Caco-2 (cell line): ENCODE results near the gene ZCCHC10. TPM values are rescaled to one million over a fixed set of nuclear protein-coding genes. Genes with fewer than 3 reads are reported as not detected.

ENCODE experiments used
- BruUV-seq: library from RNA; stranded (reverse); fragments of 400-500 nt; replicated peaks from 2 replicates; lab custom pipeline; 2021; lab: Mats Ljungman, UMichigan
- CTCF ChIA-PET: fragments of 300-600 bp; sonication (Branson Sonifier 250); formaldehyde crosslinking; loops from one replicate; lab custom pipeline; 2022; ENCODE audit warnings: antibody characterized with exemption; lab: Charles Lee
- POLR2A ChIA-PET: fragments of 300-600 bp; sonication (Branson Sonifier 250); formaldehyde crosslinking; loops from one replicate; lab custom pipeline; 2022; ENCODE audit warnings: antibody characterized with exemption; lab: Charles Lee
- DNase-seq, 2 experiments: peaks; one replicate each; pipeline versions ENCODE4 v3.0.0 to v3.0.0-alpha.2; 2020 to 2022
- H3K27me3 ChIP-seq: replicated peaks from 2 replicates; pipeline ENCODE4 v1.6.0; 2011; ENCODE audit warnings: low read length; ENCODE audit not compliant: control insufficient read depth, insufficient read depth
- H3K36me3 ChIP-seq: 2 replicates; pipeline ENCODE4 v1.5.1; 2011; ENCODE audit warnings: low read length; ENCODE audit not compliant: control insufficient read depth, insufficient read depth
- H3K4me1 ChIP-seq: fragments of 250-450 bp; sonication (Bioruptor Pico); 2 replicates; pipeline ENCODE4 v1.5.1; 2020; ENCODE audit warnings: mild to moderate bottlenecking
- H3K4me3 ChIP-seq: 2 replicates; pipeline ENCODE4 v1.5.1; 2011; ENCODE audit warnings: low read depth, mild to moderate bottlenecking, control low read depth, low read length
- H3K9me3 ChIP-seq: fragments of 250-450 bp; sonication (Bioruptor Pico); 2 replicates; pipeline ENCODE4 v1.5.1; 2020; ENCODE audit warnings: mild to moderate bottlenecking, moderate library complexity
- H3K27ac Mint-ChIP-seq: one replicate; pipeline ENCODE4 v1.8.0; 2022; ENCODE audit warnings: mixed read lengths; ENCODE audit not compliant: unreplicated experiment
- H3K27me3 Mint-ChIP-seq: one replicate; pipeline ENCODE4 v1.8.0; 2022; ENCODE audit warnings: mixed read lengths; ENCODE audit not compliant: insufficient read depth, unreplicated experiment
- H3K36me3 Mint-ChIP-seq: one replicate; pipeline ENCODE4 v1.8.0; 2022; ENCODE audit warnings: mild to moderate bottlenecking, mixed read lengths; ENCODE audit not compliant: insufficient read depth, unreplicated experiment
- H3K4me1 Mint-ChIP-seq: one replicate; pipeline ENCODE4 v1.8.0; 2022; ENCODE audit warnings: low read depth, mixed read lengths; ENCODE audit not compliant: unreplicated experiment
- H3K4me3 Mint-ChIP-seq: one replicate; pipeline ENCODE4 v1.8.0; 2022; ENCODE audit warnings: mild to moderate bottlenecking, moderate library complexity, mixed read lengths; ENCODE audit not compliant: unreplicated experiment
- H3K9me3 Mint-ChIP-seq: one replicate; pipeline ENCODE4 v1.8.0; 2022; ENCODE audit warnings: mixed read lengths; ENCODE audit not compliant: unreplicated experiment
- intact Hi-C: fragments of 100-400 bp; cut with micrococcal nuclease; formaldehyde crosslinking; loops from one replicate; pipeline ENCODE4 v1.10.0; 2022; ENCODE audit not compliant: unreplicated experiment
- total RNA-seq: library from RNA; stranded (reverse); gene quantifications from 2 replicates; pipeline ENCODE4 v1.2.3, GENCODE V29; 2022
- TF ChIP-seq, protein P1 (sequence below), 2 experiments: fragments of 200-600 bp in 1 of 2; IDR thresholded peaks; 1 replicate in 1 of 2; 2 replicates in 1 of 2; pipeline versions ENCODE4 v1.5.1 to v1.8.0; 2011 to 2022; ENCODE audit warnings: antibody characterized with exemption in 1 of 2, control low read depth in 1 of 2, inconsistent platforms in 1 of 2, low read depth in 1 of 2, low read length in 1 of 2, mild to moderate bottlenecking in 1 of 2, moderate library complexity in 1 of 2; ENCODE audit not compliant: insufficient read depth in 1 of 2, severe bottlenecking in 1 of 2, unreplicated experiment in 1 of 2

The ZCCHC10 gene
- total RNA-seq, 1 experiment from 2014 or later = 32.9 TPM

DNA sequence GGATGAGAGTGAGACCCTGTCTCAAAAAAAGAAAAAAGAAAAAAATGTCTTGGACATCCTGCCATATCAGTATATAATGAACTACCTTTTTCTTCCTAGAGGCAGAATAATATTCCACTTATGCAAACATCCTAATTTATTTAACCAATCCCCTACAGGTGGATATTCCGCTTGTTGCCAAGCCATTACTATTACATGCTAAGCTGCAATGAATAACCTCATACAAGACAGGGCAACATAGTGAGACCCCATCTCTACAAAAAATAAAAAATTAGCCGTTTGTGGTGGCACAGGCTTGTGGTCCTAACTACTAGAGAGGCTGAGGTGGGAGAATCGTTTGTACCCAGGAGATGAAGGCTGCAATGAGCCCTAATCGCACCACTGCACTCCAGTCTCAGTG, 61.2 kb downstream of the ZCCHC10 start:
- CTCF ChIA-PET = no interaction called here
- intact Hi-C loops = no loop called here
- DNase-seq = no peak
- no TSS peak for BruUV-seq
- Mint-ChIP-seq H3K4me3 (no peak overlapping the region), H3K36me3 (peaks cover 26% of the 10 kb centered on the region), H3K4me1 (no peaks in the 10 kb centered on the region), H3K9me3 (no peaks in the 10 kb centered on the region), H3K27ac (no peak overlapping the region), H3K27me3 (no peaks in the 10 kb centered on the region)
- POLR2A ChIA-PET = no interaction called here
- Histone ChIP-seq H3K9me3 (no peaks in the 10 kb centered on the region), H3K36me3 (no peaks in the 10 kb centered on the region), H3K4me3 (no peak overlapping the region), H3K4me1 (0 out of 2 replicates have a peak, but pooled peaks cover 4% of the 10 kb centered on the region), H3K27me3 (no peaks in the 10 kb centered on the region)
- TF ChIP-seq, protein P1, sequence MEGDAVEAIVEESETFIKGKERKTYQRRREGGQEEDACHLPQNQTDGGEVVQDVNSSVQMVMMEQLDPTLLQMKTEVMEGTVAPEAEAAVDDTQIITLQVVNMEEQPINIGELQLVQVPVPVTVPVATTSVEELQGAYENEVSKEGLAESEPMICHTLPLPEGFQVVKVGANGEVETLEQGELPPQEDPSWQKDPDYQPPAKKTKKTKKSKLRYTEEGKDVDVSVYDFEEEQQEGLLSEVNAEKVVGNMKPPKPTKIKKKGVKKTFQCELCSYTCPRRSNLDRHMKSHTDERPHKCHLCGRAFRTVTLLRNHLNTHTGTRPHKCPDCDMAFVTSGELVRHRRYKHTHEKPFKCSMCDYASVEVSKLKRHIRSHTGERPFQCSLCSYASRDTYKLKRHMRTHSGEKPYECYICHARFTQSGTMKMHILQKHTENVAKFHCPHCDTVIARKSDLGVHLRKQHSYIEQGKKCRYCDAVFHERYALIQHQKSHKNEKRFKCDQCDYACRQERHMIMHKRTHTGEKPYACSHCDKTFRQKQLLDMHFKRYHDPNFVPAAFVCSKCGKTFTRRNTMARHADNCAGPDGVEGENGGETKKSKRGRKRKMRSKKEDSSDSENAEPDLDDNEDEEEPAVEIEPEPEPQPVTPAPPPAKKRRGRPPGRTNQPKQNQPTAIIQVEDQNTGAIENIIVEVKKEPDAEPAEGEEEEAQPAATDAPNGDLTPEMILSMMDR (IDR thresholded peaks at IDR 0.05; ENCODE audit: insufficient read depth in 1 of 2, low read depth in 1 of 2, low read length in 1 of 2, severe bottlenecking in 1 of 2, unreplicated experiment in 1 of 2) = no peak

DNA sequence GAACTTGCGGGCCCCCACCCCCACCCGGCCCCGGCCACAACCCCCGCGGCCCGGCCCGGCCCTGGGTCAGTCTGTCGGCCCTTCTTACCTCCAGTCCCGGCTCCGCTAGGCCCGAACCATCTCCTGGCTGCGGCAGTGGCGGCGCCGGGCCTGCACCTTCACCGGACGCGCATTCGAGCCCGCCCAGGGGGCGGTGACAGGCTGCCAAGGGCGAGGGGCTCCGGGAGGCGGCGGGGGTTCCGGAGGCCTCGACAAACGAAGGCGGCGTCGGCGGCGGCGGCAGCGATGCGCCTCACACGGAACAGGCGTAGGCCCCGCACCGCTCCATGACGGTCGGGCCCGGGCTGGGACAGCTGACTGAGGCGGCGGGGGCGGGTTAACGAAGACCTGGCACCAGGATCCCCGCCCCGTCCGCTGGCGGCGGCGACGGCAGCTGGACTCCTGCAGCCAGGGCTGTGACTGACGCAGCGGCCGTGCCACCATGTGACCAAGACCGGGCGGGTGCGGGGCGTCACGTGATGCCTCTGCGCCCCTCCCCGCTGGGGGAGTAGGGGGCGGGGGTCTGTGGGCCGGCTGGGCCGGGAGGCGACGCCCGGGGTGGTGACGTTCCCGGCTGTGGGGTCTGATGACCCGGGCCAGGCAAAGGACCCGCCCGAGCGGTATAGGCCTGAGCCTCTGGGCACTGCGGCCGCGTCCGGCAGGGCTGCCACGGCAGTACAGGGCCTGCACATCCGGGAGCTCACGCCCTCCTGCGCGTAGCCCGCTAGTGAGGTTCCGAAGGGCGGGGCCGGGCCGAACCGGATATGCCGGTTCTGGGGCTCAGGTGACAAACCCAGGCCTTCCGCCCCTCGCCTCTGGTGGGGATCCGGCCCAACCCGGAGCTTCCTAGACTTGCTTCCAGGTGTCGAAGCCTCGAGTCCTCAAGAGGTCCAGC, 62.9 kb downstream of the ZCCHC10 start, which contains the start of gene AFF4:
TSS of gene AFF4 (minus strand) at position 464 of the 934 bp plus-strand sequence. CDS start 26,445 bp downstream, outside the sequence.
- ChIA-PET CTCF (no interaction called here), POLR2A (interaction anchor here (0.6 to 2.8 kb wide), 13 partner anchors 9 to 760 kb away, joined by 3 to 23 read pairs (median 4); partner anchors contain the start of genes HSPA4 and ZCCHC10)
- no peaks in the 10 kb centered on the region for H3K36me3 ChIP-seq
- peak within 1 kb of the TSS; percentile 99 for H3K27ac Mint-ChIP-seq
- H3K4me3 Mint-ChIP-seq = peak within 1 kb of the TSS; percentile 96
- intact Hi-C loops = loop anchor here (1.0 kb wide), 2 partner anchors 63 to 88 kb away; partner anchors contain the start of gene ZCCHC10
- no peaks in the 10 kb centered on the region for H3K9me3 Mint-ChIP-seq
- peak; percentile 97 to 99 for DNase-seq
- TF ChIP-seq, protein P1 (IDR thresholded peaks at IDR 0.05; ENCODE audit: insufficient read depth in 1 of 2, low read depth in 1 of 2, low read length in 1 of 2, severe bottlenecking in 1 of 2, unreplicated experiment in 1 of 2) = no peak
- no peaks in the 10 kb centered on the region for H3K27me3 Mint-ChIP-seq
- H3K4me1 ChIP-seq = 0 out of 2 replicates have a peak, but pooled peaks cover 4% of the 10 kb centered on the region
- no peaks in the 10 kb centered on the region for H3K9me3 ChIP-seq
- H3K36me3 Mint-ChIP-seq = peaks cover 37% of the 10 kb centered on the region
- BruUV-seq = no TSS peak
- H3K4me3 ChIP-seq = peak within 1 kb of the TSS; percentile 88
- no peaks in the 10 kb centered on the region for H3K27me3 ChIP-seq
- H3K4me1 Mint-ChIP-seq = no peaks in the 10 kb centered on the region

DNA sequence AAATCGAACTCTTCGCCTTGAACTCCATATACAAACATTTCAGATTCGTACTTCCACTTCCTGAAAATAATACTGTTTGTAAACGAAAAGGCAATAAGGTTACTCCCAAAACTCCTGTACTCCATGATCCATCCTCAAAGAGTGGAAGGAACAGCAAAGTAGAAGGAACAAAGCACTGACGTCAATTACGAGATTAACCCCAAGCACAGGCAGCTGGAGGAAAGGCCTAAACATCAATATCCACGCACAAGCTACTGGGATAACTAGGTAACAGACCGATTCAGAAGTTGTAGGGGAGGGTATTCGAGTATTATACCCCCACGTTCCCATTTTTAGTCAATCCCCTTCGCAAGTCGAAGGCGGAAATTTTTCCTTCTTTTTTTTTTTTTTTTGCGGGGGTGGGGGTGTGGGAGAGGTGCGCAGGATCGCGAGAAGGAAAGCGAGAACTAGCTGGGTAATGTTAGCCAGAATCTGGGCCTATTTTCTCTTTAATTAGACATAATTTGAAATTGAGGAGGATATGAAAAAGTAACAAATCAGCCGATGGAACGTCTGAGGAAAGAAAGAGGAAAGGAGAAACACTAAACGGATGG, 63.8 kb downstream of the ZCCHC10 start:
- ChIA-PET CTCF (no interaction called here), POLR2A (interaction anchor here (0.6 to 2.8 kb wide), 7 partner anchors 27 to 761 kb away, joined by 3 to 23 read pairs (median 8); partner anchors contain the start of genes HSPA4 and ZCCHC10)
- TSS peak; percentile 54 for BruUV-seq
- Mint-ChIP-seq H3K4me3 (peak overlapping the region; percentile 96), H3K9me3 (no peaks in the 10 kb centered on the region), H3K4me1 (no peaks in the 10 kb centered on the region), H3K36me3 (peaks cover 39% of the 10 kb centered on the region), H3K27me3 (no peaks in the 10 kb centered on the region), H3K27ac (peak overlapping the region; percentile 99)
- Histone ChIP-seq H3K36me3 (no peaks in the 10 kb centered on the region), H3K4me1 (0 out of 2 replicates have a peak, but pooled peaks cover 4% of the 10 kb centered on the region), H3K27me3 (no peaks in the 10 kb centered on the region), H3K4me3 (peak overlapping the region; percentile 88), H3K9me3 (no peaks in the 10 kb centered on the region)
- TF ChIP-seq, protein P1 (IDR thresholded peaks at IDR 0.05; ENCODE audit: insufficient read depth in 1 of 2, low read depth in 1 of 2, low read length in 1 of 2, severe bottlenecking in 1 of 2, unreplicated experiment in 1 of 2) = no peak
- peak in 1 of 2 experiments; percentile 51 for DNase-seq
- intact Hi-C loops = loop anchor here (1.0 kb wide), 2 partner anchors 64 to 89 kb away; partner anchors contain the start of gene ZCCHC10
